NT2/D1 (cell line): ENCODE results near the gene PVALB.
"Not testable (repeated sequence)": the region's sequence is repeated elsewhere in the genome, so short reads cannot be mapped to it uniquely, and the experiment has no call there.

Experiments used
- DNase-seq: peaks from one replicate; pipeline ENCODE4 v3.0.0-alpha.2; 2011; ENCODE audit warnings: low read depth, low spot score
- H3K27me3 ChIP-seq: 2 replicates; pipeline ENCODE4 v1.6.0; 2011; ENCODE audit warnings: mild to moderate bottlenecking; ENCODE audit not compliant: insufficient read length, insufficient read depth
- H3K36me3 ChIP-seq: 2 replicates; pipeline ENCODE4 v1.6.1; 2011; ENCODE audit warnings: mild to moderate bottlenecking, low read length, mixed read lengths; ENCODE audit not compliant: insufficient read depth, insufficient read length
- H3K4me1 ChIP-seq: 2 replicates; pipeline ENCODE4 v1.5.1; 2011; ENCODE audit not compliant: insufficient read depth, insufficient read length
- H3K4me3 ChIP-seq: 2 replicates; pipeline ENCODE4 v1.5.1; 2011; ENCODE audit warnings: low read depth; ENCODE audit not compliant: insufficient read length
- H3K9ac ChIP-seq: 2 replicates; pipeline ENCODE4 v1.6.0; 2011; ENCODE audit warnings: low read depth; ENCODE audit not compliant: insufficient read length
- H3K9me3 ChIP-seq: 2 replicates; pipeline ENCODE4 v1.5.1; 2011; ENCODE audit warnings: mild to moderate bottlenecking, low read length; ENCODE audit not compliant: insufficient read depth
- SUZ12 ChIP-seq: IDR thresholded peaks from 2 replicates; pipeline ENCODE4 v1.6.1; 2011; ENCODE audit not compliant: insufficient read length, insufficient read depth; ENCODE audit errors: extremely low read depth
- YY1 ChIP-seq: IDR thresholded peaks from 2 replicates; pipeline ENCODE4 v1.6.1; 2011; ENCODE audit not compliant: insufficient read length, insufficient read depth
- ZNF274 ChIP-seq: IDR thresholded peaks from 2 replicates; pipeline ENCODE4 v1.6.1; 2011; ENCODE audit warnings: mild to moderate bottlenecking, low read depth, low read length

Gene PVALB

DNA sequence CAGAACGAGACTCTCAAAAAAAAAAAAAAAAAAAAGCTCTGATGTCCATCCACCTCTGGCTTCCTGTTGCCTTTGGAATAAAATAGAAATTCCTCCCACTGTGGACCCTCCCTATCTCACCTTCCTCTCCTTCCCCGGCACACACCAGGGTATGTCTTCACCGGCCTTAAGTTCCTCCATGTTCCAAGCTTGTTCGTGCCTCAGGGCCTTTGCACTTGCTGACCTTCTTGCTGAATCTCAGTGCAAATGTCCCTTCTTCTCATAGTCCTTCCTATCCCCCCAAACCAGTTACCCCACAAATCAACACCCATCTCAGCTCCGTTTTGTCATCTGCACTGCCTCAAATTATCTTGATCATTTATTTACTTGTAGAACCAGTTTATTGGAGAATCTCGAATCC is 61.5 kb downstream of the PVALB start:
- no peaks in the 10 kb centered on the region for H3K4me1 ChIP-seq
- TF ChIP-seq ZNF274 (no peak), SUZ12 (no peak), YY1 (no peak)
- peaks cover 3% of the 10 kb centered on the region for H3K36me3 ChIP-seq
- no peaks in the 10 kb centered on the region for H3K9me3 ChIP-seq
- H3K9ac ChIP-seq: no peak overlapping the region
- DNase-seq: no peak
- no peak overlapping the region for H3K4me3 ChIP-seq
- peaks cover 2% of the 10 kb centered on the region for H3K27me3 ChIP-seq

DNA sequence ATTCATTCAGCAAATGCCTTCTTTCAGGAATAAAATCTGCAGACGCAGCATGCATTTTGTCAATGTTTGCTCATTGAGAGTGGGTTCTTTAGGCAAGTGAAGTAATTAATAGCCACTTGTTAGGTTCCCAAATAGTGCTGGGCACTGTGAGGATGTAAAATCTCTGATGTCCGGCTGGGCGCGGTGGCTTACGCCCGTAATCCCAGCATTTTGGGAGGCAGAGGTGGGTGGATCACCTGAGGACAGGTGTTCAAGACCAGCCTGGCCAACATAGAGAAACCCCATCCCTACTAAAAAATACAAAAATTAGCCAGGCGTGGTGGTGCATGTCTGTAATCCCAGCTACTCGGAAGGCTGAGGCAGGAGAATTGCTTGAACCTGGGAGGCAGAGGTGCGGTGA is 62.0 kb downstream of the PVALB start:
- H3K4me1 ChIP-seq, H3K9me3 ChIP-seq, H3K27me3 ChIP-seq, H3K4me3 ChIP-seq, H3K36me3 ChIP-seq, DNase-seq, H3K9ac ChIP-seq: not testable (repeated sequence)

DNA sequence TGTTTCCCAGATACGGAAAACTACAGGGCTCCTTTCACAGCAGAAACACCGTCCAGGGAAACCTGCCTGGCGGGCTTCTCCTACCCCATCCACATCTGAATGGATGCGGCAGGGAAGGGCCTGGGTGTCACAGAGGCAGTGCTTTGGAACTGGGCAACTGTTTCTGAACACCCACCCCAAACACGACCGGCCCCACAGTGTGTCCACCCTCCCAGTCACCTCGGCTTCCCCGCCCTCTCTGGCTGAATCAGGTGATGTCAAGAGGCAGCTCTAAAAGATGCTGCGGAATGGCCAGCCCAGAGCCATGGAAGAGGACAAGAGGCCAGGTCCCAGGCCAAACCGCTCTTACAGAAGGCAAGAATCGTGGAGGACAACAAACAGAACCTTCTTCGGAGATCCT is 62.9 kb downstream of the PVALB start:
- Histone ChIP-seq H3K36me3 (no peaks in the 10 kb centered on the region), H3K9me3 (no peaks in the 10 kb centered on the region), H3K27me3 (peaks cover 2% of the 10 kb centered on the region), H3K4me1 (no peaks in the 10 kb centered on the region), H3K4me3 (no peak overlapping the region), H3K9ac (no peak overlapping the region)
- TF ChIP-seq SUZ12: no peak
- no peak for TF ChIP-seq YY1
- TF ChIP-seq ZNF274: no peak
- DNase-seq: no peak

DNA sequence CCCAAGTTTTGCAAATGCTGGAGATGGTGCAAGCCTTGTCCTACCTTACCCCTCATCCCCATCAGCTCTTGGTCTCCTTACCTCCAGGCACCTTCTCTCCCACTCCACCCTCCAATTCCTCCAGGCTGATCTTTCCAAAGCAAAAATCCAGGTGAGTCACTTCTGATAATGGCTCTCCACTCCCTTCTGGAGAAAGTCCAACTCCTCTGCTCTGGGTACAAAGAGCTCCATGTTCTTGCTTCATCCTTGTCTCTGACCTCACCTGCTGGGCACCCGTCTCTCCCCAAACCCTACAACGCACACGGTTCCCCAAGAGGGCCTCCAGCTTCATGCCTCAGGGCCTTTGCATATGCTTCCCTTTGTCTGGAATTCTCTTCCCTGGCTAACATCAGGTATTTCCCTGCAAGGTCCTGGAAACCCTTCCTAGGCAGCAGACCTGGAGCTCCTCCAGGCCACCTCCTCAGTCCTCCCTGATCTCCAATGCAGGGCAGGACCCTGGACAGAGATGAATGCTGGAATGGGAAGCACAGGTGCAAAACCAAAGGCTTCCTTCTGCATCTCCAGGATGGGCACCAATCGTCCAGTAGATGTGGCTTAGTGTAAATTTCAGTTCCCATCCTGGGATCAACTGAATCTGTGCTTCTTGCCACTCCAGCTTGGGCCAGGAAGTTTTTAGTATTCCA is 63.6 kb downstream of the PVALB start:
- H3K4me3 ChIP-seq: no peak overlapping the region
- DNase-seq: no peak
- no peaks in the 10 kb centered on the region for H3K4me1 ChIP-seq
- no peak for TF ChIP-seq ZNF274
- no peak for TF ChIP-seq SUZ12
- TF ChIP-seq YY1: no peak
- H3K36me3 ChIP-seq: no peaks in the 10 kb centered on the region
- H3K9ac ChIP-seq: no peak overlapping the region
- peaks cover 2% of the 10 kb centered on the region for H3K27me3 ChIP-seq
- no peaks in the 10 kb centered on the region for H3K9me3 ChIP-seq
